WERI-Rb-1 (cell line): Measurements from ENCODE around the gene IL6R.

Experiments
- DNase-seq: peaks from one replicate; pipeline ENCODE4 v3.0.0-alpha.2; 2020
- H3K27ac ChIP-seq: fragments of 250-450 bp; sonication (Bioruptor Pico); 2 replicates; pipeline ENCODE4 v1.5.1; 2020; ENCODE audit warnings: mild to moderate bottlenecking, moderate library complexity
- H3K27me3 ChIP-seq: fragments of 250-450 bp; sonication (Bioruptor Pico); 2 replicates; pipeline ENCODE4 v1.5.1; 2021; ENCODE audit warnings: mild to moderate bottlenecking, low read depth, moderate library complexity; ENCODE audit not compliant: insufficient read depth, severe bottlenecking
- H3K36me3 ChIP-seq: fragments of 250-450 bp; sonication (Bioruptor Pico); 2 replicates; pipeline ENCODE4 v1.5.1; 2020; ENCODE audit warnings: mild to moderate bottlenecking, moderate library complexity
- H3K4me3 ChIP-seq: 2 replicates; pipeline ENCODE4 v1.5.1; 2011; ENCODE audit warnings: low read depth, mild to moderate bottlenecking, control low read depth, low read length
- H3K9me3 ChIP-seq: fragments of 250-450 bp; sonication (Bioruptor Pico); 2 replicates; pipeline ENCODE4 v1.5.1; 2021; ENCODE audit warnings: mild to moderate bottlenecking, moderate library complexity; ENCODE audit not compliant: severe bottlenecking
- CTCF ChIP-seq: IDR thresholded peaks from 2 replicates; pipeline ENCODE4 v1.5.1; 2011; ENCODE audit warnings: low read depth, mild to moderate bottlenecking, control low read depth, inconsistent platforms, low read length

Gene IL6R

GRCh38 chr1:154429118-154429517 is 24.0 kb downstream of the IL6R start:
- H3K27me3 ChIP-seq: peaks cover 98% of the 10 kb centered on the region
- H3K4me3 ChIP-seq: no peak overlapping the region
- no peak for TF ChIP-seq CTCF
- H3K36me3 ChIP-seq: no peaks in the 10 kb centered on the region
- no peak overlapping the region for H3K27ac ChIP-seq
- H3K9me3 ChIP-seq: no peaks in the 10 kb centered on the region
- DNase-seq: no peak

- DNase-seq: no peak
- Histone ChIP-seq H3K4me3 (no peak overlapping the region), H3K27ac (no peak overlapping the region), H3K27me3 (peaks cover 100% of the 10 kb centered on the region), H3K9me3 (no peaks in the 10 kb centered on the region), H3K36me3 (no peaks in the 10 kb centered on the region)
- TF ChIP-seq CTCF: no peak
Measured at GRCh38 chr1:154429841-154430611, 24.9 kb downstream of the IL6R start.

GRCh38 chr1:154430903-154431302 is 25.8 kb downstream of the IL6R start:
- no peak for DNase-seq
- Histone ChIP-seq H3K4me3 (no peak overlapping the region), H3K27me3 (peaks cover 100% of the 10 kb centered on the region), H3K9me3 (peaks cover 2% of the 10 kb centered on the region), H3K27ac (no peak overlapping the region), H3K36me3 (no peaks in the 10 kb centered on the region)
- no peak for TF ChIP-seq CTCF

- Histone ChIP-seq H3K27ac (no peak overlapping the region), H3K4me3 (no peak overlapping the region), H3K27me3 (peaks cover 100% of the 10 kb centered on the region), H3K9me3 (peaks cover 3% of the 10 kb centered on the region), H3K36me3 (no peaks in the 10 kb centered on the region)
- DNase-seq: no peak
- no peak for TF ChIP-seq CTCF
Measured at GRCh38 chr1:154431586-154432373, 26.6 kb downstream of the IL6R start.

- no peaks in the 10 kb centered on the region for H3K36me3 ChIP-seq
- H3K4me3 ChIP-seq: no peak overlapping the region
- H3K27me3 ChIP-seq: peaks cover 100% of the 10 kb centered on the region
- H3K9me3 ChIP-seq: peaks cover 3% of the 10 kb centered on the region
- H3K27ac ChIP-seq: no peak overlapping the region
- no peak for DNase-seq
- no peak for TF ChIP-seq CTCF
Measured at GRCh38 chr1:154433161-154433764, 28.1 kb downstream of the IL6R start.
